Subcutaneous abdominal adipose tissue (tissue), 5 donors: ENCODE measurements around the gene CACNA1F.
A peak's percentile ranks its signal among the peaks of the same experiment; 100 is the strongest.

Experiments
- H3K27ac ChIP-seq: one replicate; pipeline ENCODE4 v1.7.0; 2013; ENCODE audit warnings: low read depth, mild to moderate bottlenecking, inconsistent platforms, low read length, moderate library complexity
- H3K27me3 ChIP-seq, 5 donors: one replicate each; pipeline ENCODE4 v1.7.0; 2013; ENCODE audit warnings: low read length in 5 of 5, inconsistent platforms in 1 of 5; ENCODE audit not compliant: control insufficient read depth in 5 of 5, insufficient read depth in 4 of 5
- H3K36me3 ChIP-seq, 5 donors: one replicate each; pipeline ENCODE4 v1.7.0; 2013; ENCODE audit warnings: low read length in 5 of 5; ENCODE audit not compliant: control insufficient read depth in 5 of 5, insufficient read depth in 5 of 5
- H3K4me1 ChIP-seq, 5 donors: one replicate each; pipeline ENCODE4 v1.7.0; 2013; ENCODE audit warnings: low read length in 5 of 5, mild to moderate bottlenecking in 3 of 5, moderate library complexity in 1 of 5; ENCODE audit not compliant: control insufficient read depth in 5 of 5, insufficient read depth in 5 of 5
- H3K4me3 ChIP-seq, 5 donors: one replicate each; pipeline ENCODE4 v1.7.0; 2013; ENCODE audit warnings: low read length in 5 of 5, low read depth in 1 of 5
- H3K9ac ChIP-seq, 5 donors: one replicate each; pipeline ENCODE4 v1.7.0; 2013; ENCODE audit warnings: low read length in 5 of 5, mild to moderate bottlenecking in 4 of 5, moderate library complexity in 3 of 5
- H3K9me3 ChIP-seq, 5 donors: one replicate each; pipeline ENCODE4 v1.7.0; 2013; ENCODE audit warnings: low read length in 5 of 5; ENCODE audit not compliant: control insufficient read depth in 5 of 5
- donor health status: healthy.
- donor health status: healthy.
- donor health status: healthy.
- donor health status: healthy.
- donor health status: healthy.

CACNA1F gene

GRCh38 chrX:49269767-49270248 lies 36.7 kb upstream of the CACNA1F start, which contains the start of gene PPP1R3F:
Gene PPP1R3F, plus strand, starts transcription at chrX:49269793. Its CDS starts 77 bp downstream, at chrX:49269870.
- H3K27ac ChIP-seq = peak within 1 kb of the TSS; percentile 88
- H3K4me3 ChIP-seq = peak within 1 kb of the TSS; percentile 68 to 88 (median 75)
- peak within 1 kb of the TSS; percentile 54 to 82 (median 72) for H3K9ac ChIP-seq
- H3K27me3 ChIP-seq = peaks cover 0 to 11% (median 2%) of the 10 kb centered on the region in 5 donors
- H3K36me3 ChIP-seq = no peaks in the 10 kb centered on the region
- peaks cover 0 to 34% (median 24%) of the 10 kb centered on the region in 5 donors for H3K4me1 ChIP-seq
- no peaks in the 10 kb centered on the region for H3K9me3 ChIP-seq

- Histone ChIP-seq H3K27me3 (peaks cover 0 to 11% (median 0%) of the 10 kb centered on the region in 5 donors), H3K36me3 (no peaks in the 10 kb centered on the region), H3K4me1 (peaks cover 0 to 34% (median 24%) of the 10 kb centered on the region in 5 donors), H3K9me3 (no peaks in the 10 kb centered on the region), H3K9ac (peak overlapping the region; percentile 54 to 82 (median 72)), H3K27ac (peak overlapping the region; percentile 88), H3K4me3 (peak overlapping the region; percentile 68 to 88 (median 75))
These were observed 36.0 kb upstream of the CACNA1F start for GRCh38 chrX:49269010-49269766.

- Histone ChIP-seq H3K27me3 (peaks cover 0 to 11% (median 0%) of the 10 kb centered on the region in 5 donors), H3K9ac (peak overlapping the region in 3 of 5 donors; percentile 4 to 54 (median 50)), H3K27ac (peak overlapping the region; percentile 56), H3K4me1 (peaks cover 0 to 34% (median 24%) of the 10 kb centered on the region in 5 donors), H3K4me3 (peak overlapping the region; percentile 54 to 79 (median 72)), H3K9me3 (no peaks in the 10 kb centered on the region), H3K36me3 (no peaks in the 10 kb centered on the region)
These were observed 35.5 kb upstream of the CACNA1F start for GRCh38 chrX:49268702-49269009.

GRCh38 chrX:49266523-49267445 lies 33.6 kb upstream of the CACNA1F start:
- H3K27me3 ChIP-seq = peaks cover 0 to 14% (median 6%) of the 10 kb centered on the region in 5 donors
- no peaks in the 10 kb centered on the region for H3K36me3 ChIP-seq
- no peak overlapping the region for H3K4me3 ChIP-seq
- no peak overlapping the region for H3K27ac ChIP-seq
- peaks cover 0 to 23% (median 16%) of the 10 kb centered on the region in 5 donors for H3K4me1 ChIP-seq
- H3K9ac ChIP-seq = no peak overlapping the region
- peaks cover 0 to 7% (median 2%) of the 10 kb centered on the region in 5 donors for H3K9me3 ChIP-seq

GRCh38 chrX:49264460-49264859 lies 31.3 kb upstream of the CACNA1F start, which contains the start of gene FOXP3:
Gene FOXP3, minus strand, starts transcription at chrX:49264710. Its CDS starts 6,205 bp downstream, at chrX:49258505.
- H3K4me1 ChIP-seq = peaks cover 0 to 8% (median 5%) of the 10 kb centered on the region in 5 donors
- H3K27ac ChIP-seq = no peak within 1 kb of the TSS
- peaks cover 0 to 24% (median 9%) of the 10 kb centered on the region in 5 donors for H3K27me3 ChIP-seq

GRCh38 chrX:49263631-49264030 lies 30.5 kb upstream of the CACNA1F start:
- Histone ChIP-seq H3K27me3 (peaks cover 2 to 27% (median 10%) of the 10 kb centered on the region in 5 donors), H3K9ac (no peak overlapping the region), H3K36me3 (no peaks in the 10 kb centered on the region), H3K9me3 (peaks cover 0 to 7% (median 3%) of the 10 kb centered on the region in 5 donors), H3K4me3 (no peak overlapping the region), H3K27ac (no peak overlapping the region), H3K4me1 (peaks cover 0 to 5% (median 2%) of the 10 kb centered on the region in 5 donors)

More at GRCh38 chrX:49264460-49264859, 31.3 kb upstream of the CACNA1F start, which contains the start of gene FOXP3:
- Histone ChIP-seq H3K9ac (no peak within 1 kb of the TSS), H3K4me3 (no peak within 1 kb of the TSS), H3K36me3 (no peaks in the 10 kb centered on the region), H3K9me3 (peaks cover 0 to 7% (median 3%) of the 10 kb centered on the region in 5 donors)

DNA sequence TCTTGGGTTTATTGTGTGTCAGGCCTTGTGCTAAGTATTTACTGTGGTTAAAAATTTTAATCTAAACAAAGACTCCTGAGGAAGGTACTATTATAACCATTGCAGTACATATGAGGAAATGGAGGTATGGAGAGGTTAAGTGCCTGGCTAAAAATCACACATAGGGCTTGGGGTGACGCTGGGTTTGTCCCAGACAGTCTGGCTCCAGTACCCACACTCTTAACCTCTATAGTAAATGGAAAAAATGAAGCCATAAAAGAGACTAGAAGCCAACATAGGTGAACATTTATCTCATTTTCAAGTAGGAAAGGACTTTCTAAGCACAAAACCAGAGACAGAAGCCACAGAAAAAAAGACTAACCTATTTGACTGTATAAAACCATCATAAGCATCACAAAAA lies 29.5 kb upstream of the CACNA1F start:
- Histone ChIP-seq H3K4me1 (peaks cover 0 to under 1% (median 0%) of the 10 kb centered on the region in 5 donors), H3K36me3 (no peaks in the 10 kb centered on the region), H3K27me3 (peaks cover 5 to 36% (median 14%) of the 10 kb centered on the region in 5 donors), H3K4me3 (no peak overlapping the region), H3K9me3 (peaks cover 0 to 7% (median 3%) of the 10 kb centered on the region in 5 donors), H3K27ac (no peak overlapping the region), H3K9ac (no peak overlapping the region)

DNA sequence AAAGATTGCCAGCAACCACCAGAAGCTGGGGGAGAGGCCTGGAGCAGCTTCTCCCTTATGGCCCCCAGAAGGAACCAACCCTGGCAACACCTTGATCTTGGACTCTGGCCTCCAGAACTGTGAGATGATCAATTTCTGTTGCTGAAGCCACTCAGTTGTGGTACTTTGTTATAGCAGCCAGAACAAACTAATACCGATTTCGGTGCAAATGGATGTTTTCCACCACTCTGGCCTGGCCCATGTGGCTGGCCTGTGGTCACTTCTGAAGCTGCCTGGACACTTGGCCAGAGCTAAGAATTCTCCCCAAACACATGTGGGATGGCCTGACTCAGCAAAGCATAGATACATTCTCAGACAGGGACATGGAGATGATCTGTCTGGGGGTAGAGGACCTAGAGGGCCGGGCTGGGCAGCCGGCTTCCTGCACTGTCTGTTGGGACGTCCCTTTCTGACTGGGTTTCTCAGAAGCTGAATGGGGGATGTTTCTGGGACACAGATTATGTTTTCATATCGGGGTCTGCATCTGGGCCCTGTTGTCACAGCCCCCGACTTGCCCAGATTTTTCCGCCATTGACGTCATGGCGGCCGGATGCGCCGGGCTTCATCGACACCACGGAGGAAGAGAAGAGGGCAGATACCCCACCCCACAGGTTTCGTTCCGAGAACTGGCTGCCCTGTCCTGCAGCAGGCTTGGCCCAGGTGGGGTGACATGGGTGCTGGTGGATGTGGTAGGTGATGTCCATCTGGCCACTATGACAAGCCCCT lies 27.3 kb upstream of the CACNA1F start:
- peaks cover 0 to 3% (median 0%) of the 10 kb centered on the region in 5 donors for H3K4me1 ChIP-seq
- H3K4me3 ChIP-seq = no peak overlapping the region
- H3K27ac ChIP-seq = no peak overlapping the region
- peaks cover 0 to 7% (median 3%) of the 10 kb centered on the region in 5 donors for H3K9me3 ChIP-seq
- H3K27me3 ChIP-seq = peaks cover 5 to 42% (median 20%) of the 10 kb centered on the region in 5 donors
- H3K36me3 ChIP-seq = no peaks in the 10 kb centered on the region
- no peak overlapping the region for H3K9ac ChIP-seq

DNA sequence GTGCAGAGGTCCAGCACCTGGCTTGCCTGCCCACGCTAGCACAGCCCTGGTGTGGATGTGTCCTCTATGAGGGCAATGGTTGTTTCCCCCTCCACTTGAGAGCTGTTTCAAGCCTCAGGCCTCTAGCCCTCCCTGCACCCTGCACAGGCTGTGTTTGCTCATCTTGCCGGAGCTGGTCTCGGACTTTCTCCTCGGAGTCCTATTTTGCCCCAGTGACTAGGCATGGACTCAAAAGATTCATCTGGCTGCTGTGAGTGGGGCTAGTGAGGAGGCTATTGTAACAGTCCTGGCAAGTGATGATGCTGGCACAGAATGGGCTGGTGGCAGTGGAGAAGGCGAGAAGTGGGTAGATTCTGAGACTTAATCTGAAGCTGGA lies 25.6 kb upstream of the CACNA1F start:
- Histone ChIP-seq H3K9ac (no peak overlapping the region), H3K4me3 (no peak overlapping the region), H3K4me1 (peaks cover 0 to 3% (median 0%) of the 10 kb centered on the region in 5 donors), H3K9me3 (peaks cover 0 to 7% (median 3%) of the 10 kb centered on the region in 5 donors), H3K27me3 (peaks cover 5 to 44% (median 20%) of the 10 kb centered on the region in 5 donors), H3K36me3 (no peaks in the 10 kb centered on the region), H3K27ac (no peak overlapping the region)
